Measurements from ENCODE around the gene HOXD13.

- TF ChIP-seq CTCF (IDR thresholded peaks at IDR 0.05; ENCODE audit: insufficient read depth, low read length, poor library complexity, severe bottlenecking) (no peak), EZH2phosphoT487 (conservative IDR thresholded peaks at IDR 0.05; ENCODE audit: low read length) (no peak)
Observed at GRCh38 chr2:176099159-176099727, 6.7 kb downstream of the HOXD13 start.
